HG02973 (cell line): ENCODE measurements around the gene SOD2.
A peak's percentile ranks its signal among the peaks of the same experiment; 100 is the strongest.
"Not testable (repeated sequence)": the region's sequence is repeated elsewhere in the genome, so short reads cannot be mapped to it uniquely, and the experiment has no call there.

ENCODE experiments used
- ATAC-seq: cut with Tn5 transposase; IDR thresholded peaks from one replicate; pipeline ENCODE4 v1.9.1; 2021; ENCODE audit warnings: moderate library complexity; ENCODE audit not compliant: unreplicated experiment

Gene SOD2

DNA sequence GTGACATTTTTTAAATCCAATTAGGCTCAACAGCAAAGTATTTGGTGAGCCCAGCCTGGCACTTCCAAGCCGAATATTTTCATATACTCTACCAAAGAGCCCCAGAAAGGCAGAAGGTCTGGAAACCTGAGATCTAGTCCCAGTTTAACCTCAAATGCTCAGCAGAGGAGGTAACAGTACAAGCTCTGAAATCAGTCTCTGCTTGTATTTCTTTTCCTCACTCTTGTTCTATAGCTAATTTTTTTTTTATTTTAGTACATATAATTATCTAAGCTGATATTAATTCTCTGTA is 9.1 kb downstream of the SOD2 start:
- no peak for ATAC-seq

DNA sequence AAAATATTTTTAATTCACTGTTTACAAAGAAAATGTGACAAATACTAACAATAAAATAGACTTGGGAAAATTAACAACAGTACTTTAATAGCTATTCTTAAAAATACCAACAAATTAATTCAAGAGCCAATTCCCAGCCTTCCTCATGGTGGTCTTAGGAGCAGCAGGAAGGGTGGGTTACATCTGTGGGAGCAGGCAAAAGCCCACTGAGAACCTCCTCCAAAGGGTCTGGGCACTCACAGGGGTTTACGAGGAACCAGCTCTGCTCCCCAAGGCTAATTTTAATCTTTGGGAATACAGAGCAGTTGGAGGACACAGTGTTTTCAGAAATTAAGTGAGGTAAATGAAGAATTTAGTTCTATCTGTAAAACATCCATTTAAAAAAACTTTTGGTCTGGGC is 10.2 kb downstream of the SOD2 start:
- no peak for ATAC-seq

DNA sequence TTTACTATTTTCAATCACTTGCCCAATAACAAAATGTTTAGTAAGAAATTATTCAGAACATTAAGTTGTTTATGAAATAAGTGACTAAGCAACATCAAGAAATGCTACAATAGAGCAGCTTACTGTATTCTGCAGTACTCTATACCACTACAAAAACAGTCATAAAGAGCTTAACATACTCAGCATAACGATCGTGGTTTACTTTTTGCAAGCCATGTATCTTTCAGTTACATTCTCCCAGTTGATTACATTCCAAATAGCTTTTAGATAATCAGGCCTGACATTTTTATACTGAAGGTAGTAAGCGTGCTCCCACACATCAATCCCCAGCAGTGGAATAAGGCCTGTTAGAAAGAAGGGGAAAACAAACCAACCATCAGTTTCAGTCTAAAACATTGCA is 10.7 kb downstream of the SOD2 start:
- ATAC-seq = no peak

DNA sequence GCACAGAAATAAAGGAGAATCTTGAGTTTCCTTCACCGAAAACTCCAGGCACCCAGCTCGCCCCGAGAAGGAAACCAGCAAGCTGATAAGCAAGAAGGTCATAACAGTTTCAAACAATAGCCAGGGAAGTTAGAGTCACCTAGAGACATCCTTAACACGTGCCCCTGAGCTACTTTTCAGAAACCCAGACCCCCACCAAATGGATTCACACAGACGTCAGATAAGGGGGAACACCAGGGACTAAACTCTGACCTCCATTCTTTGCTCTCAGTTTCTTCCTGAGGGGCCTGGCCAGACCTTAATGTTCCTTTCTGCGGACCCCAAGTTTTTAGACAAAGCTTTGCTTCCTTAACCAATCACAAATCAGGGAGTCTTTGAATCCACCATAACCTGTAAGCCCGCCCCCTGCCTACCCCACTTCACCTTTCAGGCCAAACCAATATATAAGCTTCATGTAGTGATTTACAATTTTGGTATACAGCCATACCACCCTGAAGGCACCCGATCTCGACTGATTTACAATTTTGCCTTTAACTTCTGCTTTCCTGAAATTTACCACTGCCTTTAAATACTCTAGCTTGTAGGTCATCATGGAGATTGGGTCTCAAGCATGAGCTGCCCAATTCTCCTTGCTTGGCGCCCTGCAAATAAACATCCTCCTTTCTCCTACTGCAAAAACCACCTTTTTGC is 11.7 kb downstream of the SOD2 start:
- ATAC-seq = no peak

DNA sequence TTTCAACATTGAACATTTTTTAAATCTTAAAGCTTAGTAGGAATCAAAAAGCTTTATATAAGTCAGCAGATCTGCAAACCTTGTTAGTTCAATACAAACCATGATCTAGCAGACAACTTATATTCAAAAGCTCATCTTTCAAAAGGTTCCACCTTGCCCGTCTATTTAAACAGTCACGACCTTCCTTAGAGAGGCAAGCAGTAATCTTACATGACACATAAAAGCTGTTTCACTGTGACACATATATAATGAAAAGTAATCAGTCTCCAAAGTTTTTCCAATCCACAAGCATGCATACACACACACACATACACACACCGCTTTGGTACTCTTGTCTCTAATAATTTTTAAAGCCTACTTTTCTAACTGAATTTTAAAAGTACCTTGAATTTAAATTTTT is 12.9 kb downstream of the SOD2 start:
- no peak for ATAC-seq

DNA sequence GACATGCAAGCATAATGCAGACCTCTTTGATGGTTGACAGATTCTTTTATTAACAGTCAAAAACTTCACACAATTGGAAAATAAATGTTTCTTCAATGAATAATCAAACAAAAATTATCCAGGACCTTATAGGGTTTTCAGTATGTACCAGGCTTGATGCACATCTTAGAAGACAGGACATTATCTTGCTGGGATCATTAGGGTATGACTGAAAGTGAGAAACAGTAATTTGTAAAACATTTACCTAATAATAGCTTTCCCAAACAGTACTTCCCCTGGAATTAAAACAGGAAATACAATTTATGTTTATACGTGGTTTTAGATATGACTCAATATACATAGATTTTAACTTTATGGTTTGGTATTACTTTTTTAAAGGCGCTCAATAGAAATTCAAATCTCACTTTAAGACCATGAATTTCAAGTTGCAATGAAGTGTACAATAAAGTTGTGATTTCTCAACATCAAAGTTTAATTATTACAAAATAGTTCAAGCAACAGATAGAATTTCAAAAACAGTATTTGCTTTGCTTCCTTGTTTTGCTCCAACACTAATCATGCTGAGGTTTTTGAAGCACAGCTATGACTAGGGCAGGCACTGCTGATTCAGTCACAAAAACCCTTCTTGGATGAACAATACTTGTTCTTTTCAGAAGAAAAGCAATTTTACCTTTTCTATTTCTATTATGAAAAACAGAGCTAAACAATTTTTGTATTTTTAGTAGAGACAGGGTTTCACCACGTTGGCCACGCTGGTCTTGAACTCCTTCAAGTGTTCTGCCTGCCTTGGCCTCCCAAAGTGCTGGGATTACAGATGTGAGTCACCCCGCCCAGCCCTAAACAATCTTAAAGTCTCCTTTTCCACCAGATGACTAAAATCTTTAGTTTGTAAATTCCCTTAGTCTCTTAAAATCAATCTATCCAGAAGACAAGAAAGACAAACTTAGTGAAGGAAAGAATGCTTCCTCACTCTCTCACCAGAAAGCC is 13.7 kb downstream of the SOD2 start:
- ATAC-seq = peak; percentile 68

DNA sequence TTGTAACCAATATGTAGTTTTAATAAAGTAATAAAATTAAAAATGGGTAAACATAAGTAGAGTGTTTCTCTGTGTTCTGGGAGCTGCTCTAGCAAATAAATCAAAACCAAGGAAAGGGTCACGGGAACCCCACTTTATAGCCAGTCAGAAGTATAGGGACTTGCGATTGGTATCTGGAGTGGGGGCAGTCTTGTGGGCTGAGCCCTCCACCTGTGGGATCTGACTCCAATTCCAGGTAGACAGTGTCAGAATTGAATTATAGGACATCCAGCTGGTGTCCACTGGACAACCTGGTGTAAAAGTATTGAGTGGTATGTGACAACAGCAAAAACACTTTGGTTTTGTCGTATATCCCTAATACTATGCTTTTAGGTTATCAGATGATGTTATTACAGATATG is 14.5 kb downstream of the SOD2 start:
- no peak for ATAC-seq

DNA sequence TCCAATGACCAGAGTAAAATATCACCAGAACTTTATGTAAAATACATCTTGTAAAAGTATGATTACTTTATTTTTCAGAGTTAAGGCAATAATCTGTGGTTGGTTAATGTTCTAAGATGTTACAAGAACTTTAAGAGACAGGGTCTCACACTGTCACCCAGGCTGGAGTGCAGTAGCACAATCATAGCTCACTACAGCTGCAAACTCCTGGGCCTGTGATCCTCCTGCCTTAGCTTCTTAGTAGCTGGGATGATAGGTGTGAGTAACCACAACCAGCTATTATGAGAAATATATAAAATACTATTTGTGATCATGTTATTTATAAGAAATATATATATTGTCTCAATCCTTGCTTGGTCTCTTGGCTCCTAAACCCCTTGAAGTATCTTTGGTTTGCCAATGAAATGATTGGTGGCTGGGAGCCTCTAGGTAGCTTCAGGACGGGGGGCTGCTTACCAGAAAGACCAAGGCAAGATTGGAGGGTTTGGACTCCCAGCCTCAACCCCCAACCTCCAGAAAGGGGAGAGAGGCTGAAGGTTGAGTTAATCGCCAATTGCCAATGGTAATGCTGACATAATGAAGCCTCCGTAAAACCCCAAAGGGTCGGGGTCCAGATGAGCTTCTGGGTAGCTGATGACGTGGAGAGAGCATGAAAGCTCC is 15.4 kb downstream of the SOD2 start:
- no peak for ATAC-seq

DNA sequence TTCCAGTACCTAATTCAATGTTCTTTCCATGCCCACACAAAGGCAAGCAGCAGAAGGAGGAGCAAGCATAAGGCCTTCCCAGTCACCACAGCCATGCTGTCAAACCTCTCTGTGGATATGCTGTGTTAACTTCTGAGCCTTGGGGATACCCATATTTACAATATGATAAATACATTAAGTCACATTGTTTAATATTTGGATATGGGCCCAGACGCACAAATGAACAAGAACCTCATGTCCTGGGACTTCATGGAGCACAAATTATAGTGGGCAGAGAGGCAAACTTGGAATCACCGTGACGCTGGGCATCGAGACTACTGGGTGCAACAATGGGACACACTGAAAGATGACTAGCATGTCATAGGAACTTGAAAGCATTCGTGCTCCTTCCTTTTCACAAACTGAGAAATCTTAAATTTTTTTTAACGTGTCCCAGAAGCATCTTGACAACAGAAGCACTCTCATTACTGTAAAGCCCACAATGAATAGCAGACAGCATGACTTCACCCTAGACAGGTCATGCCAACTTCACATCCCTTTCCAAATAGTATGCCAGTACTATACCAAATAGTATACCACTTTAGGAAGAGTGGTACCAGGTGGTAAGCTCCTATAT is 16.0 kb downstream of the SOD2 start:
- ATAC-seq = no peak

DNA sequence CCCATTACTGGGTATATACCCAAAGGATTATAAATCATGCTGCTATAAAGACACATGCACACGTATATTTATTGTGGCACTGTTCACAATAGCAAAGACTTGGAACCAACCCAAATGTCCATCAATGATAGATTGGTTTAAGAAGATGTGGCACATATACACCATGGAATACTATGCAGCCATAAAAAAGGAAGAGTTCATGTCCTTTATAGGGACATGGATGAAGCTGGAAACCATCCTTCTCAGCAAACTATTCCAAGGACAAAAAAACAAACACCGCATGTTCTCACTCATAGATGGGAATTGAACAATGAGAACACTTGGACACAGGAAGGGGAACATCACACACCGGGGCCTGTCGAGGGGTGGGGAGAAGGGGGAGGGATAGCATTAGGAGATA is 16.8 kb downstream of the SOD2 start:
- not testable (repeated sequence) for ATAC-seq

DNA sequence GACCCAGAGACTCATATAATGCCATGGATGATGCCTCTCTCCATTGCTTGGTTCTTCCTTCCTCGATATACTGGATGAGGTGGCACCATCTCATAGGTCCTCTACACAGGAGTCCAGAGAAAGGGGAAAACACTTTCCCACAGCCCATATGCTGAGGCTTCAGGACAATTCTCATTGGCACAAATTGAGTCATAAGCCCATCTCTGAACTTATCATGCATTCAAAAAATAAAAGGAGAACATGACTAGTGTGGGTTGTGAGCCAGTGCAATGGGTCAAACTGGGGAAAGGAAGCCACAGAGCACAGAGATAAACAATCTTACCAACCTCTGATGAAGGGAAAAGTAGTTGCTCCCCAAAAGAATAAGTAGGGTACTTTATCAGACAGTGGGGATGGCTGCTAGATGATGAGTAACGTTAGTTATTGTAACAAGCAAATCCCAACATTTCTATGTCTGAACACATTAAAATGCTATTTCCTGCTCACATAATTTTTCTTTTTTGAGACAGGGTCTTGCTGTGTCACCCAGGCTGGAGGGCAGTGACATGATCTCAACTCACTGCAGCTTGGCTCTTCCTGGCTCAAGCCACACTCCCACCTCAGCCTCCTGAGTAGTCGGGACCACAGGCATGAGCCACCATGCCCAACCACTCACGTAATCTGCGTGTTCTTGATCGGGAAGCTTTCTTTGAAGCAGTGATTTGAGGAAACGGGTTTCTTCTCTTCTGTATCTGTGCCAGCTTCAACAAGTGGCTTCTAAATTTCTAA is 27.0 kb downstream of the SOD2 start:
- no peak for ATAC-seq

DNA sequence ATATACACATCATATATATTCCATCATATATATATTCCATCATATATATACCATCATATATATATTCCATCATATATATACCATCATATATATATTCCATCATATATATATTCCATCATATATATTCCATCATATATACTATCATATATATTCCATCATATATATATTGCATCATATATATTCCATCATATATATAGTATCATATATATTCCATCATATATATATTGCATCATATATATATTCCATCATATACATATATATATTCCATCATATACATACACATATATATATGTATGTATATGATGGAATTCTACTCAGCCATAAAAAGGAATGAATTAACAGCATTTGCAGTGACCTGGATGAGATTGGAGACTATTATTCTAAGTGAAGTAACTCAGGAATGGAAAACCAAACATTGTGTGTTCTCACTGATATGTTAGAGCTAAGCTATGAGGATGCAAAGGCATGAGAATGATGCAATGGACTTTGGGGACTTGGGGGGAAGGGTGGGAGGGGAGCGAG is 29.6 kb downstream of the SOD2 start:
- ATAC-seq = not testable (repeated sequence)

DNA sequence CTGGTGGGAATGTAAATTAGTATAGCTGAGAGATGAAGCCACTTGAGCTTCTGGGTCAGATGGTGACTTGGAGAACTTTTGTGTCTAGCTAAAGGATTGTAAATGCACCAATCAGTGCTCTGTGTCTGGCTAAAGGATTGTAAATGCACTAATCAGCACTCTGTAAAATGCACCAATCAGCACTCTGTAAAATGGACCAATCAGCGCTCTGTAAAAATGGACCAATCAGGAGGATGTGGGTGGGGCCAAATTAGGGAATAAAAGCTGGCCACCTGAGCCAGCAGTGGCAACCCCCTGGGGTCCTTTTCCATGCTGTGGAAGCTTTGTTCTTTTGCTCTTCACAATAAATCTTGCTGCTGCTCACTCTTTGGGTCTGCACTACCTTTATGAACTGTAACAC is 31.1 kb downstream of the SOD2 start:
- not testable (repeated sequence) for ATAC-seq

DNA sequence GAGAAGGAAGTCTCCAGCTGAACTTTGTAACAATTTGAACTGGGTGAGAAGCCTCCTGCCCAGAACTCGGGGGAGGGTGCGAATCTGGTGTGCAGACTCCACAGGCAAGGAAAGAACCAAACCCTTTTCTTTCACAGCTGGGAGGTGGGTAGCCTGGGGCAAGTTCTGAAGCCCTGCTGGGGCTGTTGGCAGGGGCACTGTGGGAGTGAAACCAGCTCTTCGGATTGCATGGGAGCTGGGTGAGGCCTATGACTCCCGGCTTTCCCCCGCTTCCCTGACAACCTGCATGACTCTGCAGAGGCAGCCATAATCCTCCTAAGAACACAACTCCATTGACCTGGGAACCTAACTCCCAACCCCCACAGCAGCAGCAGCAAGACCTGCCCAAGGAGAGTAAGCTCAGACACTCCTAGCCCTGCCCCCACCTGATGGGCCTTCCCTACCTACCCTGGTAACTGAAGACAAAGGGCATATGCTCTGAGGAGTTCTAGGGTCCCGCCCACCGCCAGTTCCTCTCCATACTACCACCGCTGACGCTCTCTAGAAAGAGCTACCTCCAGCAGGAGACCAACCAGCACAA is 37.5 kb downstream of the SOD2 start:
- no peak for ATAC-seq

DNA sequence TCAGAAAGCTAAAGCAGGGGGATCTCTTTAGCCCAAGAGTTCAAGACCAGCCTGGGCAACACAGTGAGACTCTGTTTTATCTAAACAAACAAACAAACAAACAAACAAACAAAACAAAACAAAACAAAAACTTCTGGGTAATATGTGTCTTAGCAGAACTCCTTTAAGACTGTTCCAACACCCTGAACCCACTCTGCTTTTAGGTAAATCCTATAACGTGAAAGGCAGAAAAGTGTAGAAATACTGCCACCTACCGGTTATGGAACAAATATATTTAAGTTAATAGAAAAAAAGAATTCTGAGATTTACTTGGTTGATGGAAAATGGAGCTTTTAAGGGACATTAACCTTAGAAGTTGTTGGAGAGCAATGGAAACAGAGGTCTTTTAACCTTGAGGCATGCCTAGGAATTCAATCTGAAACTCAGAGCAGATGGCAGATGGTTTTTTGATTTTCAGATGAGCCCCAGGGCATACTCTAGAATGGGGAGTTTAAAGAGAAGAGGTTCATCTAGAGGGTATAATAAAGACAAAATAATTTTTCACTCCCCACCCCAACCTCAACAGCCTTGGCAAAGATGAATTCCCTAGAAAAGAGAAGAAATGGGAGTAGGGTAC is 38.5 kb downstream of the SOD2 start:
- ATAC-seq = peak; percentile 56

DNA sequence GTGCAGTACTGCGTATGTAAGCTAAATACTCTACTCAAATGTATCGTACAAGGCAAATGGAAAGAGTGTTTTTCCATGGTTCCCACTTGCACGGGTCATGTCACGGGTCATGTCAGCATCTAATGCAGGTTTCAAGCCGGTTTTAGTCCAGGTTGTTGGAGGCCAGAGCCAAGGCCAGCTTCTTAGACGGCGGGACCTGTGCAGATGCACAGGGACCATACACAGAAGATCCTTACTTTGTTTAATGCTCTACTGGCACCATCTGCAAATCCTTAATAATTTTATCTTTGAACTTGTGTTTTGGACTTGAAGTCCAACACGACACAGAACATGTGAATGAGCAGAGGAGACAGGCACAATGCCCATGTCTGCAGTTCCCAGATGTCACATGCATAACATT is 42.7 kb downstream of the SOD2 start:
- no peak for ATAC-seq

DNA sequence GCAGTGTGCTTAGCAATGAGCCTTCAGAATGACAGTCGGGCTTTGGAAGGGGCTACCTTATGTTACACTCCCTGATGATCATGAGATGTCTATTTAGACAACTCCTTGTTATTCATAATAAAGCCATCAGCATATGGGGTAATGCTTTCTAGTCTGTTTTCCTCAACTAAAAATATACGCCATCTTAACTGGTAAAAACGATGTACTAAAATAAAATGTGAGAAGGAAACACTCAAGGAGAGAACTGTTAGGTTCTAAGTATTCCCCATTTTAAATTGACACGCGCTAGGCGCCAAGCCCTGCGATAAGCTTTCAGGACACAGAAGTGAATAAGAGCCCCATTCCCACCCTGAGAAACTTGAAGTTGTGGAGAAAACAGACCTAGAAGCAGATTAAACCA is 43.6 kb downstream of the SOD2 start:
- ATAC-seq = no peak

DNA sequence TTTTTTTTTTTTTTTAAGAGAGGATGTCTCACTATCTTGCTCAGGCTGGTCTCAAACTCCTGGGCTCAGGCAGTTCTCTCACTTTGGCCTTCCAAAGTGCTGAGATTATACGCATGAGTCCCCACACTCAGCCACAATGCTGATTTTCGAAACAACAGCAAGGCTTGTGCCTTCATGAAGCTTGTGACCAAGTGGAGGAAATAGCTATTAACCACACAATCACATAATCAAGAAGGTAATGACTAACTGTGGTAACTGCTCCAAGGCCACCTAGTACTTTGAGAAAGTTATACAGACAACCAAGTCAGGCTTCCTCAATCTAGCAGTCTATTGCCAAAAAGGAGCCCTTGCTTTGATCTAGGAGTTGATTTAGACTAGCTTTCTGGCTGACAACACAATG is 46.3 kb downstream of the SOD2 start:
- peak; percentile 91 for ATAC-seq

DNA sequence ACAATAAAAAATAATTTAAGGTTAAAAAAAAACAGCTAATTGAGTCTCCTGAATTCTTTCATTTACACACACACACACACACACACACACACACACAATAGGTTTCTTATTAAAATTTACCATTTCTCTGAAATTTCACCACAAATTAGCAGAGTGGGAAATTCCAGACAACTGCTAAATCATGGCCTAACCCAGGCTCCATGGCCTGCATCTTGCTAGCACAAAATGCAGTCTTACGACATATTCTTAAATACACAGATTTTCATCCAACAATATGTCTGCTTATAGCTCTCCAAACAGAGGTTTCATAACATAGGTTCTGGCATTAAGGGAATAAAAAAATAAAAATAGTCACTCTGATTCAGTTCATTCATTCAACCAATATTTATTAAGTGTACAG is 46.9 kb downstream of the SOD2 start:
- no peak for ATAC-seq

DNA sequence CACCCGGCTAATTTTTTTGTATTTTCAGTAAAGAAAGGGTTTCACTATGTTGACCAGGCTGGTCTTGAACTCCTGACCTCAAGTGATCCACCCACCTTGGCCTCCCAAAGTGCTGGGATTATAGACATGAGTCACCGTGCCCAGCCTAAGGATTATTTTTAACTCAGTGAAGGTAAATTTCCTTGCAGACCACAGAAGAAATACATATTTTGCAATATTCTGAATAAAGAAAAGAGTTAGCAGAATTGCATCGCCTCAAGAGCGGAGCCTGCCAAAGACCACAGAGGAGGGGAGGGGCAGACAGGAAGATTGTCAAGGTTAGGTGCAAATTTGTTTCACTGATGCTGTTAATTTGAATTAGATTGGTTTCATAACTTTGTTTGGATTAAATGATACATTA is 47.4 kb downstream of the SOD2 start:
- no peak for ATAC-seq
